ENCODE results near the gene ALOX15B.
A peak's percentile ranks its signal among the peaks of the same experiment; 100 is the strongest.

ALOX15B gene

GRCh38 chr17:8087075-8087951, 48.5 kb downstream of the ALOX15B start, which contains the start of gene ALOX12B:
Gene ALOX12B, minus strand, starts transcription at chr17:8087716. Its CDS starts 274 bp downstream, at chr17:8087442.
- Histone ChIP-seq H3F3A (ENCODE audit: insufficient read depth) (no peaks in the 10 kb centered on the region), H3K27ac (ENCODE audit: low read depth, low read length) (no peak within 1 kb of the TSS), H3K4me3 (ENCODE audit: insufficient read depth, low read length, poor library complexity, severe bottlenecking) (no peak within 1 kb of the TSS), H3K4me2 (ENCODE audit: low read depth, low read length, poor library complexity, severe bottlenecking) (no peak within 1 kb of the TSS), H2AFZ (ENCODE audit: low read depth, low read length, severe bottlenecking) (no peak within 1 kb of the TSS), H3K9me3 (ENCODE audit: insufficient read depth, low read length) (no peaks in the 10 kb centered on the region), H3K9me2 (replicated peaks; ENCODE audit: insufficient read depth, low read length) (no peaks in the 10 kb centered on the region), H3K27me3 (ENCODE audit: low read length) (no peaks in the 10 kb centered on the region), H3K79me2 (ENCODE audit: insufficient read depth, low read length) (no peaks in the 10 kb centered on the region), H3K9ac (ENCODE audit: low read length) (no peak within 1 kb of the TSS), H3K36me3 (ENCODE audit: low read length) (no peaks in the 10 kb centered on the region), H4K20me1 (ENCODE audit: low read depth, low read length) (no peaks in the 10 kb centered on the region)
- TF ChIP-seq EZH2phosphoT487 (conservative IDR thresholded peaks at IDR 0.05; ENCODE audit: low read length) = no peak

DNA sequence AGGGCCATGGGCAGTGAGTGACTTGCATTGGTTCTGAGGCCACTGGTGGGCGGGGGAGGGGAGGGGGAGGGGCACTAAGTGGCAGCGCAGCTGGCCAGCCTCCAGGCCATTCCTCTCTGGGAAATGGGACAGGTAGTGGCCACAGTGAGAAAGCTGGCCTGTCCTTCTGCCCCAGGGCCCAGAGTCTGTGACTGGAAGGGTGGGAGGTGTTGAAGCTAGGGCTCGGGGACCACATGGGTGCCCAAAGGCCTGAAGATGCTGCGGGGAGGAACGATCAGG, 49.0 kb downstream of the ALOX15B start:
- Histone ChIP-seq H3K79me2 (ENCODE audit: insufficient read depth, low read length) (no peaks in the 10 kb centered on the region), H2AFZ (ENCODE audit: low read depth, low read length, severe bottlenecking) (no peak overlapping the region), H3F3A (ENCODE audit: insufficient read depth) (no peaks in the 10 kb centered on the region), H3K4me2 (ENCODE audit: low read depth, low read length, poor library complexity, severe bottlenecking) (no peak overlapping the region), H4K20me1 (ENCODE audit: low read depth, low read length) (no peaks in the 10 kb centered on the region), H3K27me3 (ENCODE audit: low read length) (no peaks in the 10 kb centered on the region), H3K9me3 (ENCODE audit: insufficient read depth, low read length) (no peaks in the 10 kb centered on the region), H3K9me2 (replicated peaks; ENCODE audit: insufficient read depth, low read length) (no peaks in the 10 kb centered on the region), H3K9ac (ENCODE audit: low read length) (no peak overlapping the region), H3K4me3 (ENCODE audit: insufficient read depth, low read length, poor library complexity, severe bottlenecking) (no peak overlapping the region), H3K36me3 (ENCODE audit: low read length) (no peaks in the 10 kb centered on the region), H3K27ac (ENCODE audit: low read depth, low read length) (no peak overlapping the region)
- TF ChIP-seq, protein P1, sequence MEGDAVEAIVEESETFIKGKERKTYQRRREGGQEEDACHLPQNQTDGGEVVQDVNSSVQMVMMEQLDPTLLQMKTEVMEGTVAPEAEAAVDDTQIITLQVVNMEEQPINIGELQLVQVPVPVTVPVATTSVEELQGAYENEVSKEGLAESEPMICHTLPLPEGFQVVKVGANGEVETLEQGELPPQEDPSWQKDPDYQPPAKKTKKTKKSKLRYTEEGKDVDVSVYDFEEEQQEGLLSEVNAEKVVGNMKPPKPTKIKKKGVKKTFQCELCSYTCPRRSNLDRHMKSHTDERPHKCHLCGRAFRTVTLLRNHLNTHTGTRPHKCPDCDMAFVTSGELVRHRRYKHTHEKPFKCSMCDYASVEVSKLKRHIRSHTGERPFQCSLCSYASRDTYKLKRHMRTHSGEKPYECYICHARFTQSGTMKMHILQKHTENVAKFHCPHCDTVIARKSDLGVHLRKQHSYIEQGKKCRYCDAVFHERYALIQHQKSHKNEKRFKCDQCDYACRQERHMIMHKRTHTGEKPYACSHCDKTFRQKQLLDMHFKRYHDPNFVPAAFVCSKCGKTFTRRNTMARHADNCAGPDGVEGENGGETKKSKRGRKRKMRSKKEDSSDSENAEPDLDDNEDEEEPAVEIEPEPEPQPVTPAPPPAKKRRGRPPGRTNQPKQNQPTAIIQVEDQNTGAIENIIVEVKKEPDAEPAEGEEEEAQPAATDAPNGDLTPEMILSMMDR (IDR thresholded peaks at IDR 0.05; ENCODE audit: insufficient read depth, low read length, poor library complexity, severe bottlenecking) = no peak
- TF ChIP-seq EZH2phosphoT487 (conservative IDR thresholded peaks at IDR 0.05; ENCODE audit: low read length) = no peak

DNA sequence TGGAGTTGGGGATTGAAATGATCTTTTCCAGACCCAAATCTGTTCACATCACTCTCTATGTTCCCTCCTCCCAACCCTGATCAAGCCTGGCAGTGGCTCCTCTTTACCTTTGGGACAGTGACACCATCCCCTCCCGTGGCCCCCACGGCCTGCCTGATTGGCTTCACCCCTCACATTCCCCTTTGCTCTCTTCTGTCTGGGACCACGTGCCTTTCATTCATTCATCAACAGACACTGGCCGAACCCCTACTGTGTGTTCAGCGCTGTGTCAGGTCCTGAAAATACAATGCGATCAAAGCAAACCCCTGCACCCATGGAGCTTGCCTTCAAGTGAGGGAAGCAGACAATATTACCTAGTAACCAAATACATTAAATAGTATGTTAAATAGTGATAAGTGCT, 50.9 kb downstream of the ALOX15B start:
- Histone ChIP-seq H3K9me2 (replicated peaks; ENCODE audit: insufficient read depth, low read length) (no peaks in the 10 kb centered on the region), H3K9ac (ENCODE audit: low read length) (no peak overlapping the region), H3K9me3 (ENCODE audit: insufficient read depth, low read length) (no peaks in the 10 kb centered on the region), H2AFZ (ENCODE audit: low read depth, low read length, severe bottlenecking) (no peak overlapping the region), H4K20me1 (ENCODE audit: low read depth, low read length) (no peaks in the 10 kb centered on the region), H3K27me3 (ENCODE audit: low read length) (no peaks in the 10 kb centered on the region), H3F3A (ENCODE audit: insufficient read depth) (no peaks in the 10 kb centered on the region), H3K79me2 (ENCODE audit: insufficient read depth, low read length) (no peaks in the 10 kb centered on the region), H3K27ac (ENCODE audit: low read depth, low read length) (no peak overlapping the region), H3K4me2 (ENCODE audit: low read depth, low read length, poor library complexity, severe bottlenecking) (no peak overlapping the region), H3K36me3 (ENCODE audit: low read length) (no peaks in the 10 kb centered on the region), H3K4me3 (ENCODE audit: insufficient read depth, low read length, poor library complexity, severe bottlenecking) (no peak overlapping the region)
- TF ChIP-seq EZH2phosphoT487 (conservative IDR thresholded peaks at IDR 0.05; ENCODE audit: low read length) = no peak
- TF ChIP-seq, protein P1 (IDR thresholded peaks at IDR 0.05; ENCODE audit: insufficient read depth, low read length, poor library complexity, severe bottlenecking) = no peak

- H3K27me3 ChIP-seq (ENCODE audit: low read length) = no peaks in the 10 kb centered on the region
- no peak overlapping the region for H3K4me3 ChIP-seq (ENCODE audit: insufficient read depth, low read length, poor library complexity, severe bottlenecking)
- no peak overlapping the region for H2AFZ ChIP-seq (ENCODE audit: low read depth, low read length, severe bottlenecking)
- TF ChIP-seq EZH2phosphoT487 (conservative IDR thresholded peaks at IDR 0.05; ENCODE audit: low read length) = no peak
- TF ChIP-seq, protein P1 (IDR thresholded peaks at IDR 0.05; ENCODE audit: insufficient read depth, low read length, poor library complexity, severe bottlenecking) = no peak
- no peaks in the 10 kb centered on the region for H3K36me3 ChIP-seq (ENCODE audit: low read length)
- peak overlapping the region; percentile 29 for H3K4me2 ChIP-seq (ENCODE audit: low read depth, low read length, poor library complexity, severe bottlenecking)
- H3K27ac ChIP-seq (ENCODE audit: low read depth, low read length) = no peak overlapping the region
- no peaks in the 10 kb centered on the region for H3K9me3 ChIP-seq (ENCODE audit: insufficient read depth, low read length)
- no peaks in the 10 kb centered on the region for H3K79me2 ChIP-seq (ENCODE audit: insufficient read depth, low read length)
- no peaks in the 10 kb centered on the region for H3F3A ChIP-seq (ENCODE audit: insufficient read depth)
- no peak overlapping the region for H3K9ac ChIP-seq (ENCODE audit: low read length)
- no peaks in the 10 kb centered on the region for H4K20me1 ChIP-seq (ENCODE audit: low read depth, low read length)
- no peaks in the 10 kb centered on the region for H3K9me2 ChIP-seq (replicated peaks; ENCODE audit: insufficient read depth, low read length)
Observed at GRCh38 chr17:8091033-8091687, 52.3 kb downstream of the ALOX15B start.
